Prostate gland (tissue), 2 donors: ENCODE data around the gene ROBO2.

Source experiments
- CTCF ChIP-seq, 4 experiments: fragments of 200-600 bp in 2 of 4; fragments of 450-650 bp in 2 of 4; sonication (generic) in 2 of 4; IDR thresholded peaks; 1 replicate in 3 of 4; 2 replicates in 1 of 4; pipeline ENCODE4 v1.5.1; 2016 to 2019; ENCODE audit warnings: antibody characterized with exemption in 4 of 4, mild to moderate bottlenecking in 2 of 4, moderate library complexity in 2 of 4
- POLR2A ChIP-seq: fragments of 450-650 bp; IDR thresholded peaks from one replicate; pipeline ENCODE4 v1.6.1; 2016; ENCODE audit warnings: antibody characterized with exemption, mild to moderate bottlenecking
- POLR2AphosphoS5 ChIP-seq: sonication (generic); formaldehyde crosslinking; IDR thresholded peaks from one replicate; pipeline ENCODE4 v1.6.1; 2017; ENCODE audit warnings: antibody characterized with exemption

GRCh38 chr3:77014226-77014625, 25.7 kb upstream of the ROBO2 start:
- TF ChIP-seq CTCF (IDR thresholded peaks at IDR 0.05) (no peak), POLR2A (no peak), POLR2AphosphoS5 (no peak)
